GM12801 (cell line): Measurements from ENCODE around the gene MAZ.

ENCODE experiments used
- CTCF ChIP-seq: IDR thresholded peaks from one replicate; pipeline ENCODE4 v1.5.1; 2011; ENCODE audit warnings: control low read depth; ENCODE audit not compliant: insufficient read length; ENCODE audit errors: extremely low read depth

MAZ gene

DNA sequence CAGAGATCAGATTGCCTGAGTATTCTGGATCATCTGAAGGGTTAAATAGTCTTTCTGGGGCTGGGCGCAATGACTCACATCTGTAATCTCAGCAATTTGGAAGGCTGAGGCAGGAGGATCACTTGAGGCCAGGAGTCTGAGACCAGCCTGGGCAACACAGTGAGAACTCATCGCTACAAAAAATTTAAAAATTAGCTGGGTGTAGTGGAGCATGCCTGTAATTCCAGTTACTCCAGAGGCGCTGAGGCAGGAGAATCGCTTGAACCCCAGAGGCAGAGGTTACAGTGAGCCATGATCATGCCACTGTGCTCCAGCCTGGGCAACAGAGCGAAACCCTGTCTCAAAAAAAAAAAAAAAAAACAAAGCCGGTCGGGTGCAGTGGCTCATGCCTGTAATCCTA, 29.6 kb downstream of the MAZ start:
- TF ChIP-seq CTCF: no peak

DNA sequence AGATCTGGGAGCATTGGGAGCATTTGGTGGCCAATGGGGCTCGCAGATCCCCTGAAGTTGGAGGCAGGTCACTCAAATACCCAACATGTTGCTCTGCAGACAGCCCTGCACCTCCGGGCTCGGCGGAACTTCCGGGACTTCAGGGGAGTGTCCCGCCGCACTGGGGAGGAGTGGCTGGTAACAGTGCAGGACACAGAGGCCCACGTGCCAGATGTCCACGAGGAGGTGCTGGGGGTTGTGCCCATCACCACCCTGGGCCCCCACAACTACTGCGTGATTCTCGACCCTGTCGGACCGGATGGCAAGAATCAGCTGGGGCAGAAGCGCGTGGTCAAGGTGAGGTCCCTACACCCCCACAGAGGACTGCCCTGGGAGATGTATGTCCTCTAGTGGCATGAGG, 30.3 kb downstream of the MAZ start:
- TF ChIP-seq CTCF: no peak

DNA sequence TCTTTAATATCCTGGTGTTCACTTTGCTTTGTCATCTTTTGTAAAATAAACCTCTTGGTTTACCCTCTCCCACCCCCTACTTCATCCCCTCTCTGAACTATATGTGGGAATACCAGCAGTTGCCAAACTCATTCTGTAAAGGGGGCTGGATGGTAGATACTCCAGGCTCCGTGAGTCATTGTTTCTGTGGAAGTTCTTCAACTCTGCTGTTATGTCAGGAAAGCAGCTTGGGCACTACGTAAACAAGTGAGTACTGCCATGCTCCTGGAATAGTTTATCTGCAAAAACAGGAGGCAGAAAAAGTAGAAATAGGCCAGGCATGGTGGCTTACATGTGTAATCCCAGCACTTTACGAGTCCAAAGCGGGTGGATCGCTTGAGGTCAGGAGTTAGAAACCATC, 31.5 kb downstream of the MAZ start:
- no peak for TF ChIP-seq CTCF

DNA sequence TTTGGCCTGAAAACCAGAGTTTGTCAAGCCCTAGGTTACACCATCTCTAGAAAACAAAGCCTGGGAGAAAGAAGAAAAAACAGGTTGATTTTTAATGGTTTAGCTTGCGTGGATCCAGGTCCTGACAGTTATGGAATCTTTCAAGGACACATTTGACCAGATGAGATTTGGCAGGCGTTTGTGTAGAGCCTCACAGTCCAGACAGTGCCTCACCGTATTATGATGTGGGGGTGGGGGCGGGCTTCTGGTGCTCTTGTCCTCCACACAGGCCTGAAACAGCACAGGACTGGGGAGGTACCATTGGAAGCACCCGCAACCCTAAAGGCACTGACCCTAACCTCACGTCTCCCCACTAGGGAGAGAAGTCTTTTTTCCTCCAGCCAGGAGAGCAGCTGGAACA, 33.5 kb downstream of the MAZ start:
- no peak for TF ChIP-seq CTCF

GRCh38 chr16:29840240-29840639, 33.9 kb downstream of the MAZ start:
- TF ChIP-seq CTCF: no peak

GRCh38 chr16:29841631-29842030, 35.3 kb downstream of the MAZ start:
- no peak for TF ChIP-seq CTCF

- TF ChIP-seq CTCF: no peak
Observed at GRCh38 chr16:29842732-29843346, 36.5 kb downstream of the MAZ start.

GRCh38 chr16:29843931-29844330, 37.6 kb downstream of the MAZ start:
- TF ChIP-seq CTCF: no peak
